Bronchial epithelial cell (primary cell): ENCODE data around the gene M1AP. TPM values are rescaled to one million over a fixed set of nuclear protein-coding genes. Genes with fewer than 3 reads are reported as not detected.

Experiments used
- DNase-seq: peaks from one replicate; pipeline ENCODE4 v3.0.0-alpha.2; 2010; ENCODE audit warnings: low read depth
- FAIRE-seq: peaks from 2 replicates; lab custom pipeline; 2011; peaks lifted over from hg19 to GRCh38; lab: Jason Lieb, UNC
- H3K27me3 ChIP-seq: 2 replicates; pipeline ENCODE4 v1.5.1; 2011; ENCODE audit warnings: low read length; ENCODE audit not compliant: control insufficient read depth, insufficient read depth
- H3K36me3 ChIP-seq: 2 replicates; pipeline ENCODE4 v1.5.1; 2011; ENCODE audit warnings: low read length; ENCODE audit not compliant: control insufficient read depth, insufficient read depth
- H3K4me3 ChIP-seq: 2 replicates; pipeline ENCODE4 v1.5.1; 2011; ENCODE audit warnings: mild to moderate bottlenecking, low read depth, low read length, control low read depth
- CTCF ChIP-seq: IDR thresholded peaks from 2 replicates; pipeline ENCODE4 v1.5.1; 2011; ENCODE audit warnings: mild to moderate bottlenecking, moderate library complexity, low read length, control low read depth, inconsistent platforms; ENCODE audit not compliant: insufficient read depth, severe bottlenecking
- total RNA-seq: library from RNA; depleted of rRNA; stranded (reverse); fragments of >200 nt; gene quantifications from 2 replicates; pipeline ENCODE4 v1.2.1, GENCODE V29; 2014

The M1AP gene
- total RNA-seq, 1 donor from 2014 or later: 0.53 TPM

DNA sequence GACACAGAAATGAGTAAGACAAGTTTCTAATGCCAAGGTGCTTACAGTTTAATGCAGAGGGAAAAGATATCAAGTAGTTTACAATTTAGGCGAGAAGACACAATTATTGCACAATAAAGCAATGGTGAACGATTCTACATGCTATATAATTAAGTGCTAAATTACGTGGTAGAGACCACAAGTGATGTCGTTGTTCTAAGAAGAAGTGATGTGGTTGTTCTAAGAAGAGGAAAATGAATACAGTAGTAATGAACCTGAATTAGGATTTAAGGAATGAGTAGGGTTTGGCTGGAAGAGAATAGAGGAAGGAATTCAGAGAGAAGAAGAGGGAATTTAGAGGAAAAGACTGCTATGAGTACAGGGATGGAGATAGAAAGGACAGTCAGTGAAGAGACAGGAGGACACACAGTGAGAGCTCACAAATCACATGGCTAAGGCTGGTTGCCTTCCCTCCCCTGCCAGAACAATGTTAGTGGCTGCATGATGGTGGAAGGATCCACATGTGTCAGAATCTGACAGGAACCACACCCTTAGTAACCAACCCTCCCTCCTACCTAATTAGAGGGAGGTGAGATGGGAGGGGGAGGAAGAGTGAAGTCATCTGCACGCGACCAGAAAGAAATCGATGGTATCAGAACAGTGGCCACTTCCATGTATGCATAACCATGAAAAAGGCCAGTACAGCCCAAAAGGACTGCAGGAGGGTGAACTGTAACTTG lies 44.7 kb downstream of the M1AP start:
- Histone ChIP-seq H3K36me3 (no peaks in the 10 kb centered on the region), H3K27me3 (peaks cover 6% of the 10 kb centered on the region), H3K4me3 (no peak overlapping the region)
- TF ChIP-seq CTCF: no peak
- DNase-seq (no peak), FAIRE-seq (no peak)

GRCh38 chr2:74602586-74603281 lies 45.4 kb downstream of the M1AP start:
- Histone ChIP-seq H3K4me3 (no peak overlapping the region), H3K27me3 (peaks cover 6% of the 10 kb centered on the region), H3K36me3 (no peaks in the 10 kb centered on the region)
- DNase-seq (peak; percentile 78), FAIRE-seq (no peak)
- TF ChIP-seq CTCF: no peak

DNA sequence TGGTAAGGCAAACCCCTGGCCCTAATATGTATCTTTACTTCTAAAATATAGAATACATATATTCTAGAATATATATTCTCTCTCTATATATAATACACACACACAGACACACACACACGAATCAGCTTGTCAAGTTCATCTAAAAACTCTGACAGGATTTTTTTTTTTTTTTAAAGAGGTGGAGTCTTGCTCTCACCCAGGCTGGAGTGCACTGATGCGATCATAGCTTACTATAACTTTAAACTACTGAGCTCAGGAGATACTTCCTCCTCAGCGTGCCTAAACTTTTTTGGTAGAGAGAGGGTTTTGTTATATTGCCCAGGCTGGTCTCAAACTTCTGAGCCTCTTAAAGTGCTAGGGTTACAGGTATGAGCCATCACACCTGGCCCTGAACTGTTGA lies 48.5 kb downstream of the M1AP start:
- no peaks in the 10 kb centered on the region for H3K36me3 ChIP-seq
- no peak for FAIRE-seq
- DNase-seq: no peak
- no peak for TF ChIP-seq CTCF
- no peak overlapping the region for H3K4me3 ChIP-seq
- H3K27me3 ChIP-seq: peaks cover 6% of the 10 kb centered on the region

GRCh38 chr2:74597410-74597809 lies 50.7 kb downstream of the M1AP start:
- H3K36me3 ChIP-seq: no peaks in the 10 kb centered on the region
- no peak for TF ChIP-seq CTCF
- FAIRE-seq: no peak
- H3K27me3 ChIP-seq: no peaks in the 10 kb centered on the region
- H3K4me3 ChIP-seq: no peak overlapping the region
- no peak for DNase-seq

DNA sequence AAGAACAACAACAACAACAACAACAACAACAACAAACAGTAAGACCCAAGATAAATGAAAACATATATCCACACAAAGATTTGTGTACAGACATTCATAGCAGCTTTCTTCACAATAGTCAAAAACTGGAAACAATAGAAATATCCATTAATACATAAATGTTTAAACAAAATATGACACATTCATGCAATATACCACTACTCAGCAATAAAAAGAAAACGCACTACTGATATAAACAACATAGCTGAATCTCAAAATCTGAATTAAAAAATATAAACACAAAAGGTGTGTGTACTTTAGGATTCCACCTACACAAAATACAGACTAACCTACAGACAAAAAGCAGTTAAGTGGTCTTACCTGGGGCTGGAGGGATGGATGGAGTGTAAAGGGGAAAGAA lies 51.5 kb downstream of the M1AP start:
- no peak for DNase-seq
- Histone ChIP-seq H3K36me3 (no peaks in the 10 kb centered on the region), H3K27me3 (no peaks in the 10 kb centered on the region), H3K4me3 (no peak overlapping the region)
- TF ChIP-seq CTCF: no peak
- FAIRE-seq: no peak
